ENCODE results near the gene LRRC59.
"Not testable (repeated sequence)": the region's sequence is repeated elsewhere in the genome, so short reads cannot be mapped to it uniquely, and the experiment has no call there.

The LRRC59 gene

DNA sequence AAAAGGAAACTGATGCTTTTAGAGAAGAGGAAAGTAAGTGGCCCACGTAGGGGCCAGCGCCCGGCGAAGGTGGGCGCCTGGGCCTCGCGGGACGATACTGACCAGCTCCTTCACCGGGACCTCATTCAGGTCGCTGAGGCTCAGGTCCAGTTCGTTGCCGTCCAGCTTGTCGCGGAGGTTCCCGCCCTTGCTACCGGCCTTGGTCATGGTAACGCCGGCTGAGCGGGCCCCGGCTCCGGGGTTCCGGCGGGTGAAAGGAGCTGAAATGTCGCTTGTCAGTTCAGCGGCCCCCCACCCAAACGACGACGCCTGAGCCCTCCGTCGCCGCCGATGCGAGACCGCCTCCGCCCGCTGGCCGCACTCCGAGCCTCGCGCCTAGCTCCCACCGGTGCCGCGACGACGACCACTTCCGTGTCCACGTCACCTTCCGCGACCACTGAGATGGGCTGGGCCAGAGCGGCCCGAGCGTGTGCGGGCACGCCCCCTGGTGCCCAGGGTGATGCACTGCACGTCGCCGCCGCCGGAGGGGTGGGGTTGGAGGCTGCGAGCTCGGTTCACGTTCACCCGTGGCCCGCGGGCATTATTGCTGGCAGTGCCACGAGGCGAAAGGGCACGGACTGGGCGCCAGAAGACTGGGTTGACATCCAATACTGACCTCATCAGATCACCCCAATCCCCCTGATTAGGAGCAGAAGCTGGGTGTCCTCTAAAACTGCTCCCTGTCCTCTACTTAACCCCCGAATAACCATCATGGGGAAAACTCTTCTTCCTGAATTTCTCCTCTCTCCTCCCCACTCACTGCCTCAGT is at the start of gene LRRC59:
Gene LRRC59 (minus strand): TSS at position 413 of the 808 bp plus-strand sequence. CDS start 206 bp downstream, at position 207.
- peak; percentile 95 for DNase-seq

GRCh38 chr17:50445730-50446325 is 48.5 kb upstream of the LRRC59 start:
- no peak for DNase-seq

DNA sequence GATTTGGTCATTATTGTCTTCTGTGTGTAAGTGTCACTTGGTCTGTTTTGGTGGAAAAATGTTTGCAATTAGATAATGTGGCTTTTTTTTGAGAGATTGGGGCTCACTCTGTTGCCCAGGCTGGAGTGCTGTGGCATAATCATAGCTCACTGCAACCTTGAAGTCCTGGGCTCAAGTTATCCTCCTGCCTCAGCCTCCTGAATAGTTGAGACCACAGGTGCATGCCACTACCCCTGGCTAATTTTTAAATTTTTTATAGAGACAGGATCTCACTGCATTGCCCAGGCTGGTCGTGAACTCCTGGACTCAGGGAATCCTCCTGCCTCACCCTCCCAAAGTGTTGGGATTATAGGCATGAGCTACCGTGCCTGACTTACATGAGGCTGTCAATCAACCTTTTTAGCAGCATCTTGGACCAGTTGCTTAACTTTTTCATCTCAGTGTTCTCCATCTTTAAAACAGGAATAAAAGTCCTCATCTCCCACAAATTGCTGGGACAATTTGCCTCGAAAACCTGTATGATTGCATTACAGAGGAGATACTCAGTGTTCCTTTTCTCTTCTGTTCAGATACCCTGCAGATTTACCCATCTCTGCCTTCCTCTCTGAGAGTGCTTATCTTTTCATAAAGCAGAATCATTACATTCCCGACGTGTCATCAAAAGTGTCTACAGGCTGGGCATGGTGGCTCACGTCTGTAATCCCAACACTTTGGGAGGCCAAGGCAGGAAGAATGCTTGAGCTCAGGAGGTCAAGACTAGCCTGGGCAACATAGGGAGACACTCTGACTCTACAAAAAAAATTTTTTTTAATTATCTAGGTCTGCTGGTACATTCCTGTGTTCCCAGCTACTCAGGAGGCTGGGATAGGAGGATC is 47.8 kb upstream of the LRRC59 start:
- DNase-seq = no peak

DNA sequence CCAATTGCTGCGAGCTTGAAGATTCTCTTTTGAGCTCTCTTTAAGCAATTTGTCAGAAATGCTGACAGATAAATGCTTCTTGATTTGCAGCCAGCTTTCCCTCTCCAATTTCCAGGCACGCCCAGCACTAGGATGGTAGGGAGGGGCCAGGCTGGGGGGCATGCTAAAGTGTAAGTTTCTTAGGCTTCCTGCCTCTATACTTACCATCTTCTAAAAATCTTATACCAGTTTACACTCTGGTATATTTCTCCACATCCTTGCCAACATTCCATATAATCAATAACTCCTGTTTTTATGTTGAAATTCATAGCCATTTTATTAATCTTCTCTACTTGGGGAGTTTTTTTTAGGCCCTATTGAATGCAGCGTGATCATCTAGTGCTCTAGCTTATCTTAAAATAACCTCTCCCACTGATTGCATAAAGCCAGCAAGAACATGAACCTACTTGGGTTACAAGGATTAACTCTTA is 46.2 kb upstream of the LRRC59 start:
- no peak for DNase-seq

DNA sequence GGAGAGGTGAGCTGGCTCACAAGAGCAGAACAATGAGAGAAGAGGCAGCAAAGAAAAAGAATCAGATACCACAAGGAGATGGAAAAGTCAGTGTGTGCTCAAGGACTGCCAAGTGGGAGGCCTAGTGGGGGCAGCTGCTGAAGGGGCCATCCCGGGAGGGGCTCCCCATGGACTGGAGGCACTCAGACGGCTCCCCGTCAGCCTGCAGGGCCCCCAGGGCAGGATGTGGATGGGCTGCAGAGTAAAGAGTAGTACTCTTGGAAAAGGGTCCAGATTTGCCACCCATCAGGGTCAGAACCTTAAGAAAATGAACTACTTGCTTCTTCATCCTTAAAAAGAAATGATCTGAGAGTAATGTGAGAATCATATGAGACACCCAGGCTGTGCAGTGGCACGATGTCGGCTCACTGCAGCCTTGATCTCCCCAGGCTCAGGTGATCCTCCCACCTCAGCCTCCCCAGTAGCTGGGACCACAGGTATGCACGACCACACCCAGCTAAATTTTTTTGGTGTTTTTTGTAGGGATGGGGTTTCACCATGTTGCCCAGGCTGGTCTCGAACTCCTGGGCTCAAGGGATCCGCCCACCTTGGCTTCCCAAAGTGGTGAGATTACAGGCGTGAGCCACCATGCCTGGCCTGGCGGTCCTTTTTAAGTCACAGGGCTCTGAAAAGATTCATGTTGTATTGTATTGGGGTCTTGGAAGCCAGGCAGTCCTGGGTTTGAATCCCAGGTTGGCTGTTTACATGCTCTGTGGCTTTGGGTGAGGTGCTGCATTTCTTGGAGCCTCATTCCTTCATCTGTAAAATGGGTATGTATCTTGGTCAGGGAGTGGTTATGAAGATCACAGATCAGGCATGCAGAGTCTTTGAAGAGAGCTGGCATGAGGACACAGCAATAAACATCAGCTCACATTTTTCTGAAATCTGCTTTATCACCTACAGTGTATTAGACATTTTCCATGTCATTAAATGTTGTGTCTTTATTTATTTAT is 43.8 kb upstream of the LRRC59 start:
- no peak for DNase-seq

DNA sequence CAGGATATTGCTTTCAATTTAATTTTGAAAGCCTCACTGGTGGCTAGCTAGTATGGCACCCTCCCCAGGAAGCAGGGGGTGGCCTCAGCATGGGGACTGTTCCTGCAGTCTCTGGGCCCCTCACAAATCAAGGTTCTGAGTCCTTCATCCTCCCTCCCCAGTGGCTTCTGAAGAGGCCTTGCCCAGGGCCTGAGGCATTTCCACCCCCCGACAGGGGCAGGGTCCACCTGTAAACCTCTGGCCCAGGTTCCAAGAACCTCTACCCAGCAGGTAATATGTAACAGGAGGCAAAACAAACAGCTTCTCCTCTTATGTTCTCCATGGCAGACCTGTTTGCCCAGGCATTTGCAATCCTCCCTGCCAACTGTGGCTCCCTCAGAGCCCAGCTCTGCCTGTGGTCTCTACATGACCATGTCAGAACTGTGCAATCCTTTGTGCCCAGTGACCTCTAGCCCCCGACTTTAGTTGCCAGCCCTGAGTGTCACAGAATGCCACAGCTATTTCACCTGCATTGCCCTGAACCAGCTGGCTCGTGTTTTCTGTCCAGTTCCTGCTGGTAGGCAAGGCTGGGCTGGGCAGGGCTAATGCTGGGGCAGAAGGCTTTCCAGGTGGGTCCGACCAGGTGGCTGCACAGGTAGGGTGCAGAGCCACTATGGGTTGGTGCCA is 43.0 kb upstream of the LRRC59 start:
- DNase-seq = no peak

DNA sequence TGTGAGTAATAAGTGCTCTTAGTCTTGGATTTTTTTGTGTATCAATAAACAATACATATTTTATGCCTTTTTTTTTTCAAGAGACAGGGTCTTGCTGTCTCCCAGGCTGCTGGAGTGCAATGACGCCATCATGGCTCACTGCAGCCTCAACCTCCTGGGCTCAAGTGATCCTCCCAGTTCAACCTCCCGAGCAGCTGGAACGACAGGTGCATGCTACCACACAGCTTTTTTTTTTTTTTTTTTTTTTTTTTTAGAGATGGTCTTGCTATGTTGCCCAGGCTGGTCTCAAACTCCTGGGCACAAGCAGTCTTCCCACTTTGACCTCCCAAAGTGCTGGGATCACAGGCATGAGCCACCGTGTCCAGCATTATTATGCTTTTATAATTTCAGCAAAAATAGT is 41.7 kb upstream of the LRRC59 start:
- no peak for DNase-seq

DNA sequence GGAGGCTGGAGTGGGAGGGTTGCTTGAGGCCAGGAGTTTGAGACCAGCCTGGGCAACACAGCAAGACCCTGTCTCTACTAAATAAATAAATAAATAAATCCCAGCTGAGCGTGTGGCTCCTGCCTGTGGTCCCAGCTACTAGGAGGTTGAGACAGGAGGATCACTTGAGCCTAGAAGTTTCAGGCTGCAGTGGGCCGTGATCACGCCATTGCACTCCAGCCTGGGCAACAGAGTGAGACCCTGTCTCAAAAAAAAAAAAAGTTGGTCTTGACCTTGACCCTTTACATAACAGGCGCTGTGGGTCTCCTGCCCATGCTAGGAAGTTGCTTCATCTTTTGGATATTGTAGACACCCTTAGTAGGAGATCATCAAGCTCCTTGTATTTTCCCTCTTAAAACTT is 40.1 kb upstream of the LRRC59 start:
- DNase-seq = no peak

DNA sequence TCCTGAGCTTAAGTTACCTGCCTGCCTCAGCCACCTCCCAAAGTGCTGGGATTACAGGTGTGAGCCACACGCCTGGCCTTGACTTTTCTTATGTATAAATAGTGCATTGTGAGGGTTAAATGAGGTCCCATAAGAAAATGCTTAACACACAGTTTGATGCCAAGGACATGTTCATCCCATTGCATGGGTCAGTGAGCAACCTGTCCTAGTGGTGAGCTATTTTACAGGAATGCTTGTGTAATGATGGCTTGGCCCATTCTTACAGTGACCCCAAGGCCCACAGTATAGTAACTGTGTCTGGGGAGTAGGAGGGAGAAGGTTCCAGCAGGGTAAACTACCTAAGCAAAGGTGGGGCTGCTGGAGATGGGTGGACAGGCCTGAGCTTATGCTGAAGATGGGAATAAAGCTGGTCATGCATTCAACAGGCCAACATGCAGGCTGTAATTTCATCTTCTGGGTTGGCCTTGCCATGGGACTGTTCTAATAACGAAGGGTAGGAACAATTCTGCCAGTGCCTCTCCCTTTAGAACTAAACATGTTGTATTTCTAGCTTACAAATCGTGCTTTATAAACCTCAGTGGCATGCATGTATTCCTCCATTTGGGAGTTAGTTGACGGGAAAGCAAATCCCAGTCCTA is 34.9 kb upstream of the LRRC59 start:
- DNase-seq = no peak

- DNase-seq = no peak
Observed at GRCh38 chr17:50430821-50431618, 33.7 kb upstream of the LRRC59 start.

DNA sequence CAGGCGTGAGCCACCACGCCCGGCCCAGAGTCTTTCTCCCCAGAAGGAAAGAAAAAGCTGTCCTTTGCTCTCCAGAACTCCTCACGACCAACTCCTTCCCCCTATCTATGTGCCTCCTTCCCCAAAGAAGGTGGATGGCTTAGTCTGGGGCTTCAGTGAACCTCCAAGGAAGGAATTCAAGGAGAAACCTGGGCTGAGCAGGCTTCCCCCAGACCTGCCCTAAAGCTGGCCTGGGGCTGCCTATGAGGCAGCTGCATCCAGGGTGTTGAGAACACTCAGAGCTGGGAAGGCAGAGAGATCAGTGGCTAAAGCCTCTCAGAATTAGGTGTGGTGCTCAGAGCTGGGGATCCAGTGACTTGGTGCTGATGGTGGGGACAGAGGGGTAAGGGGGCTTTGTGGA is 32.5 kb upstream of the LRRC59 start:
- DNase-seq = no peak

DNA sequence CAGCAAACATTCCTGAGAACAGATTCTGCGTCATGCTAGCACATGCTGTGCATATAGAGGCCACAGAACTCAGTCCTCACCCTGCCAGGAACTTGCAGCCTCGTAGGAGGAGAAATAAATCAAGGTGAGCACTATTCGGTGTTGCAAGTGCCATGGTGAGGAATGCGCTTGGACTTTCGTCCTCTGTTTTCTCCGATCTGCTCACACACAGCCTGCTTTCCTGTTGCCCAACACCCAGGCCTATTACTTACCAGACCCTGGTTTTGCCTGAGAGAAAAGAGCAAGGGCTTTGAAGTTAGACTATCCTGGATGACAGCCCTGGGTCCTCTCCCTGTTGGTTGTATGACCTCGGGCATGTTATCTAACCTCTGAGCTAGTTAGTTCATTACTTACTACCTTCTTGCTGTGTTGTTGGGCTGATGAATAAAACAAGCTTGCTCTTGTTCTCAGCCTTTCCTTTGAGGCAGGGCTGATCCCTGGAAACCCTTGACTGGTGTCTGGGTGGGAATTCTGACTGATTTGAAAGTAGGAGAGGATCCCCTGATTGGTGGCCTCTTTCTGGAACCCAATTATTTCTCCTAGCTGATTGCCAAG is 31.6 kb upstream of the LRRC59 start:
- DNase-seq = no peak

GRCh38 chr17:50428126-50428525 is 30.8 kb upstream of the LRRC59 start:
- DNase-seq = not testable (repeated sequence)

DNA sequence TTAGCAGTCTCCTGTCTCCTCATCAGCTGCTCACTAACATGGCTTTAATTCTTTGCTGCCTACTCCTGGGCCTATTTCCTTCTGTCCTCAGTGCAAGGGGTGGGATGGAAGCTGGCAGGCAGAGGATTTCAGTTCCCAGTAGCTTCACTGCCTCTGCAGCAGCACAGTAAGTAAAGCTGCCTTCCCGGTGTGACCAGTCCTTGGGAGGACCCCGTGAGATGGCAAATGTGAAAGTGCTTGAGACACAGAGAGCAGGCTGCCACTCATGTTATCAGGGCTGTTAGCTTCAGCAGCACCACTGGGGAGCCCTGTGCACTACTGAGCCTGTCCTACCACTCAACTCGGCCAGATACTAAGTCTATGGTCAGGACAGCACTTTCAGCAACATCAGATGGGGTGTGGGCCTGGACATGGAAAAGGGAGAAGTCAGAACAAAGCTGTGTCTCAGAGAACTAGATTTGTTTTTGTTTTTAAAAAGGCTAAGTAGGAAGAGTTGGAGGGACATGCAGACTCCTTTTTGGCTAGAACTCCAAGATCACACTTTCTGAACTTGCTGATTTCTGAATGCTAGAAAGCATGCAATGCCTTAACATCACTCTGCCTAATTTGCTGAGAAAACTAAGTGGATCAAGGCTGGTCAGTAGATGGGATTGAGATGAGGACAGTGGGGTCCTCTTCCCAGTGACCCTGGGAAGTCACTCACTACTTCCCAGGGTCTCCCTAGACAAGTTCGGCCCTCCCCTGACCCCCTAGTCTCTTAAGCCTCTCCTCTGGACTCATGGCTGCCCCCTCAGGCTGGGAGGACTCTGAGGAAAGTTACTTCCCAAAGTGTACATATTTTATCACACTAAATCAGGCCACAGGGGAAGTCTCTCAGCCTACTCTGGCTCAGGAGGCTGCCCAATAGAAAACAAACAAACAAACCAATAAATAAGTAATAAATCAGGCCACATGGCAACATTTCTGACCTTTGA is 29.8 kb upstream of the LRRC59 start:
- no peak for DNase-seq

DNA sequence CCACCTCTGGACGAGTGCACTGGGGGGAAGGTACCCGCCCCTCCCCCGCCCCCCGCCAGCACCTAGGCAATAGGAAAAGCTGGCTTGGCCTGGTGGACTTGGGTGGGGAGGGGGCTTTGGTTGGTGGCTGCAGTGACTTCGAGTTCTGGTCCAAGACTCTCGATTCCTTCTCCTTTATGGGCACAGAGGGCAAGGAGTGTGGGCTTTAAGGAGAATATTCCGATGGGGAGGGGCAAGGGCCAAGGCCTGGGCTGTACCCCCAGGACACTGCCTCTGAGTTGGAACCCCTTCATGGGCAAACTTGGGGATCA is 29.1 kb upstream of the LRRC59 start:
- no peak for DNase-seq

DNA sequence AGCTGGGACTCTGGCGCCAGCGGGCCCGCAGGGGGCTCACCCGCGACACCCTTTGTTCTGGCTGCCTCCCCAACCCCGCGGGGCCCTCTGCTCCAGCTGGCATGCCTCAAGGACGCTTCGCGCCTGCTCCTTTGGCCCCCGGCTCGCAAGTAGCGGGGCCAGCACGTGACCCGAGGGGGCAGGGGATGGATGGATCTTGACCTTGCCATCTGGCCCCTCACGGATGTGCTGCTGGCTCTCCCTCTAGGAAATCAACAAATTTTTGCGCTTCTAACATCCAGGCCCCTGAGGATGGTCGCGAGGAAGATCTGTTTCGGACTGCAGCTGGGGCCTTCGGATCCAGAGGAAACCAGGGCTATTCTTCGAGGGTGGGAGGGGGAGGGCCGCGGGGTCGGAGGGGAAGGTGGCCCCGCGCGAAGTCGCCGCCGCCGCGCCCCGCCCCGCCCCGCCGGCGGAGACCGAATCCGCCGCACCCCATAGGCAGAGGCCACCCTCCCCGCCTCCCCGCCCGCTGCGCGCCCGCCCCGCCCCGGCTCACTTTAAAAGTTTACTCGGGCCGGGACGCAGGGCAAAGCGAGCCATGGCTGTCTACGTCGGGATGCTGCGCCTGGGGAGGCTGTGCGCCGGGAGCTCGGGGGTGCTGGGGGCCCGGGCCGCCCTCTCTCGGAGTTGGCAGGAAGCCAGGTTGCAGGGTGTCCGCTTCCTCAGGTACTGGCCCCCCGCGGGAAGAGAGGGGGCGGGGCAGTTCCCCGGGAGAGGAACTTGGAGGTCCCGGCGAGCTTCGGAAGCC is 28.6 kb upstream of the LRRC59 start, which contains the start of gene ACSF2:
Gene ACSF2 (plus strand): TSS at position 537 of the 790 bp plus-strand sequence. CDS start 44 bp downstream, at position 581.
- peak; percentile 83 for DNase-seq

DNA sequence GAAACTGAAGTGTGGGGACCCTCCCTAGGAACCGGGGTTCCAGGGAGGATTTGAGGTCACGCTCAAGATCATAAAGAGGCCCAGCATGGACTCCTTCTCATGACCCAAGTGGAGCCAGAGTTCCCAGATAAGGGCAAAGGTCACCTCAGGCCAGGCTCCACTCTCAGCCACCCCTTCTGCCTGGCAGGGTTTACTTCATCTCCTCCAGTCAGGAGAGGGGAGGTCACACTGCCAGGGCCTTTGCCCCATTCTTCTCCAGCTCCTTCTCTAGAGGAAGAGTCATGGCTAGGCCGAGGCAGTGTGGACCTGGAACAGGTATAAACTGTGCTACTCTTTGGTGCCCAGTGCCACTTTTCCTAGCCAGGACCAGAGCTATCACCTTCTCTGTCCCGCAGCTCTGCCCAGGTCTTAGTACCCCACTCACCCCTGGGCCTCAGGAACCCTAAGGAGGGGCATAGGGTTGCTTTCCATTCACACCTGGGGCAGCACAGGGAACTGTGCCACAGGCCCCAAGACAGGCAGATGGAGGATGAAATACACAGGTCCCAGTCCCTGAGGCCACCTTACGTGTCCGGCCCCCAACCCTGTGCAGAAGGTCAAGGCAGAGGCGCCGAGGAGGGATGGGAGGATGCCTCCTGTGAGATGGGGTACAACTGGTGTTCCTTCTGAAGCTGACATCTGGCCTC is 27.8 kb upstream of the LRRC59 start:
- no peak for DNase-seq

All from femur (tissue), 1 donor.